GM12875 (cell line): Measurements from ENCODE around the gene C17orf75.

Experiments
- H3K4me3 ChIP-seq: one replicate; pipeline ENCODE4 v1.5.1; 2011; ENCODE audit warnings: low read depth, low read length, control low read depth
- CTCF ChIP-seq: IDR thresholded peaks from 2 replicates; pipeline ENCODE4 v1.5.1; 2011; ENCODE audit warnings: low read depth, mild to moderate bottlenecking, control low read depth, inconsistent platforms, low read length, moderate library complexity, borderline replicate concordance; ENCODE audit not compliant: insufficient read depth

C17orf75 gene

GRCh38 chr17:32289471-32290070, 52.4 kb downstream of the C17orf75 start:
- no peak overlapping the region for H3K4me3 ChIP-seq
- no peak for TF ChIP-seq CTCF

GRCh38 chr17:32288615-32289014, 53.4 kb downstream of the C17orf75 start:
- TF ChIP-seq CTCF = no peak
- H3K4me3 ChIP-seq = no peak overlapping the region

- H3K4me3 ChIP-seq = no peak overlapping the region
- TF ChIP-seq CTCF = no peak
Measured at GRCh38 chr17:32287804-32288511, 54.0 kb downstream of the C17orf75 start.

GRCh38 chr17:32286518-32286900, 55.5 kb downstream of the C17orf75 start:
- no peak overlapping the region for H3K4me3 ChIP-seq

GRCh38 chr17:32285746-32286517, 56.0 kb downstream of the C17orf75 start:
- no peak for TF ChIP-seq CTCF
- H3K4me3 ChIP-seq = no peak overlapping the region

More at GRCh38 chr17:32286518-32286900, 55.5 kb downstream of the C17orf75 start:
- no peak for TF ChIP-seq CTCF

DNA sequence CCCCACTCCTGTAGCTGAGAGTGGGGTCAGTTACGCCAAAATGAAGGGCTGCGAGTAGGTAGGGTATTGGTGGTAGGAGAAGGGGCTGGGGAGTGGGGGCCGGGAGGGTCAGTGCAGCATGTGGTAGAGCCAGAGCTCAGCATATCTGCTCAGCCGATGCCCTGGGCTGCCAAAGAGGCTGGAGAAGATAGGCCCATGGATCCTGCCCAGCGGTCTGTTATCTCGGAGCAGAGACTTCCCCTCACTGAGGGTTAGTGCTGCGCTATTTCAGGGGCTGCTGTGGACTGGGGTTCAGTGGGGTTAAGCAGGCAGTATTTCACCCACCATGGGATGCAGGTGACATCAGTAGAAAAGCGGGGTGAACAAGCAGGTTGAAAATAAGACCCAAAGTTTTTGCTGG, 56.7 kb downstream of the C17orf75 start:
- no peak for TF ChIP-seq CTCF
- no peak overlapping the region for H3K4me3 ChIP-seq
